ENCODE data around the gene CPTP. TPM values are rescaled to one million over a fixed set of nuclear protein-coding genes. Genes with fewer than 3 reads are reported as not detected.
A peak's percentile ranks its signal among the peaks of the same experiment; 100 is the strongest.

Gene CPTP
- total and polyA plus RNA-seq, 2 of the 13 experiments (the other 11 are each of a cell fraction or from before 2014, with no cell fraction given): 5.5 to 9.3 TPM

DNA sequence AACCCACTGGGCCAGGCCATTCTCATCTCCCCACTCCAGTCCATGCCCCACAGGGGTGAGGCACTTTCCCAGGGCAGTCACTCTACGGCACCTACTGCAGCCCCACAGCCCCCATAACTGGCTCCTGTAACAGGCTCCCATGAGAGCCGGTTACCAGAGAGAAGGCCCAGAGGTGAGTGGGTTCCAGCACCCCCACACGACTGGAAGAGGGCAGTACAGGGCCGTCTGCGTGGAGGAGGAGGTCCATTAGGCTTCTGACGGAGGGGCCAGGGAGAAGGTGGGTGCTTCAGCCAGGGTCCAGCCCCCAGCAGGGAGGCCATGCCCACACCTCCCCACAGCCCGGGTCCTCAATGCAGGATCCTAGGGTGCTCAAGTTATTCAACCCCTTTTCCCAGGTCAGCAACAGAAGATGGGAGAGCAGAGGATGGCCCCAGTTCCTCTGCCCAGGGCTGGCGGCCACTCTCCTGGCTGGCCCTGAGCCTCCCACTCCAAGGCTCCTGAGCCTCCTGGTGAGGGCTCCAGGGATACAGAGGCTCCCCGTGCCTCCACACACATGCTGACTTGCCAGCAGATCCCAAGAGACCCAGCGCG lies 18.4 kb upstream of the CPTP start (continued):
- TF ChIP-seq, protein P1, sequence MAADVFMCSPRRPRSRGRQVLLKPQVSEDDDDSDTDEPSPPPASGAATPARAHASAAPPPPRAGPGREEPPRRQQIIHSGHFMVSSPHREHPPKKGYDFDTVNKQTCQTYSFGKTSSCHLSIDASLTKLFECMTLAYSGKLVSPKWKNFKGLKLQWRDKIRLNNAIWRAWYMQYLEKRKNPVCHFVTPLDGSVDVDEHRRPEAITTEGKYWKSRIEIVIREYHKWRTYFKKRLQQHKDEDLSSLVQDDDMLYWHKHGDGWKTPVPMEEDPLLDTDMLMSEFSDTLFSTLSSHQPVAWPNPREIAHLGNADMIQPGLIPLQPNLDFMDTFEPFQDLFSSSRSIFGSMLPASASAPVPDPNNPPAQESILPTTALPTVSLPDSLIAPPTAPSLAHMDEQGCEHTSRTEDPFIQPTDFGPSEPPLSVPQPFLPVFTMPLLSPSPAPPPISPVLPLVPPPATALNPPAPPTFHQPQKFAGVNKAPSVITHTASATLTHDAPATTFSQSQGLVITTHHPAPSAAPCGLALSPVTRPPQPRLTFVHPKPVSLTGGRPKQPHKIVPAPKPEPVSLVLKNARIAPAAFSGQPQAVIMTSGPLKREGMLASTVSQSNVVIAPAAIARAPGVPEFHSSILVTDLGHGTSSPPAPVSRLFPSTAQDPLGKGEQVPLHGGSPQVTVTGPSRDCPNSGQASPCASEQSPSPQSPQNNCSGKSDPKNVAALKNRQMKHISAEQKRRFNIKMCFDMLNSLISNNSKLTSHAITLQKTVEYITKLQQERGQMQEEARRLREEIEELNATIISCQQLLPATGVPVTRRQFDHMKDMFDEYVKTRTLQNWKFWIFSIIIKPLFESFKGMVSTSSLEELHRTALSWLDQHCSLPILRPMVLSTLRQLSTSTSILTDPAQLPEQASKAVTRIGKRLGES (CRISPR knock-in tag; IDR thresholded peaks at IDR 0.05; ENCODE audit: borderline replicate concordance): no peak
- TF ChIP-seq, protein P2, sequence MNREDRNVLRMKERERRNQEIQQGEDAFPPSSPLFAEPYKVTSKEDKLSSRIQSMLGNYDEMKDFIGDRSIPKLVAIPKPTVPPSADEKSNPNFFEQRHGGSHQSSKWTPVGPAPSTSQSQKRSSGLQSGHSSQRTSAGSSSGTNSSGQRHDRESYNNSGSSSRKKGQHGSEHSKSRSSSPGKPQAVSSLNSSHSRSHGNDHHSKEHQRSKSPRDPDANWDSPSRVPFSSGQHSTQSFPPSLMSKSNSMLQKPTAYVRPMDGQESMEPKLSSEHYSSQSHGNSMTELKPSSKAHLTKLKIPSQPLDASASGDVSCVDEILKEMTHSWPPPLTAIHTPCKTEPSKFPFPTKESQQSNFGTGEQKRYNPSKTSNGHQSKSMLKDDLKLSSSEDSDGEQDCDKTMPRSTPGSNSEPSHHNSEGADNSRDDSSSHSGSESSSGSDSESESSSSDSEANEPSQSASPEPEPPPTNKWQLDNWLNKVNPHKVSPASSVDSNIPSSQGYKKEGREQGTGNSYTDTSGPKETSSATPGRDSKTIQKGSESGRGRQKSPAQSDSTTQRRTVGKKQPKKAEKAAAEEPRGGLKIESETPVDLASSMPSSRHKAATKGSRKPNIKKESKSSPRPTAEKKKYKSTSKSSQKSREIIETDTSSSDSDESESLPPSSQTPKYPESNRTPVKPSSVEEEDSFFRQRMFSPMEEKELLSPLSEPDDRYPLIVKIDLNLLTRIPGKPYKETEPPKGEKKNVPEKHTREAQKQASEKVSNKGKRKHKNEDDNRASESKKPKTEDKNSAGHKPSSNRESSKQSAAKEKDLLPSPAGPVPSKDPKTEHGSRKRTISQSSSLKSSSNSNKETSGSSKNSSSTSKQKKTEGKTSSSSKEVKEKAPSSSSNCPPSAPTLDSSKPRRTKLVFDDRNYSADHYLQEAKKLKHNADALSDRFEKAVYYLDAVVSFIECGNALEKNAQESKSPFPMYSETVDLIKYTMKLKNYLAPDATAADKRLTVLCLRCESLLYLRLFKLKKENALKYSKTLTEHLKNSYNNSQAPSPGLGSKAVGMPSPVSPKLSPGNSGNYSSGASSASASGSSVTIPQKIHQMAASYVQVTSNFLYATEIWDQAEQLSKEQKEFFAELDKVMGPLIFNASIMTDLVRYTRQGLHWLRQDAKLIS (CRISPR knock-in tag; IDR thresholded peaks at IDR 0.05): peak; percentile 46; the same call in 1 of the 2 replicates
- TF ChIP-seq LCORL (IDR thresholded peaks at IDR 0.05) (no peak), LCORL (CRISPR knock-in tag; IDR thresholded peaks at IDR 0.05) (no peak), SIN3A (IDR thresholded peaks at IDR 0.05; ENCODE audit: borderline replicate concordance, low read depth, low read length) (no peak), ZNF20 (CRISPR knock-in tag; IDR thresholded peaks at IDR 0.05) (no peak), KMT2A (CRISPR knock-in tag; IDR thresholded peaks at IDR 0.05) (peak; percentile 54; the same call in 1 of the 2 replicates), ZNF234 (CRISPR knock-in tag; conservative IDR thresholded peaks at IDR 0.05) (no peak), ZNF274 (CRISPR knock-in tag; IDR thresholded peaks at IDR 0.05) (0 out of 2 replicates have a peak, but pooled peaks have one; percentile 14), ZNF550 (CRISPR knock-in tag; IDR thresholded peaks at IDR 0.05; ENCODE audit: borderline replicate concordance) (no peak), ZNF235 (CRISPR knock-in tag; IDR thresholded peaks at IDR 0.05; ENCODE audit: borderline replicate concordance) (no peak), MTA1 (CRISPR knock-in tag; IDR thresholded peaks at IDR 0.05; ENCODE audit: borderline replicate concordance) (0 out of 2 replicates have a peak, but pooled peaks have one; percentile 1), SNAI1 (CRISPR knock-in tag; IDR thresholded peaks at IDR 0.05; ENCODE audit: borderline replicate concordance) (no peak), KAT8 (CRISPR knock-in tag; IDR thresholded peaks at IDR 0.05) (no peak; the same call in 1 of the 2 replicates)
- TF ChIP-seq, protein P3, sequence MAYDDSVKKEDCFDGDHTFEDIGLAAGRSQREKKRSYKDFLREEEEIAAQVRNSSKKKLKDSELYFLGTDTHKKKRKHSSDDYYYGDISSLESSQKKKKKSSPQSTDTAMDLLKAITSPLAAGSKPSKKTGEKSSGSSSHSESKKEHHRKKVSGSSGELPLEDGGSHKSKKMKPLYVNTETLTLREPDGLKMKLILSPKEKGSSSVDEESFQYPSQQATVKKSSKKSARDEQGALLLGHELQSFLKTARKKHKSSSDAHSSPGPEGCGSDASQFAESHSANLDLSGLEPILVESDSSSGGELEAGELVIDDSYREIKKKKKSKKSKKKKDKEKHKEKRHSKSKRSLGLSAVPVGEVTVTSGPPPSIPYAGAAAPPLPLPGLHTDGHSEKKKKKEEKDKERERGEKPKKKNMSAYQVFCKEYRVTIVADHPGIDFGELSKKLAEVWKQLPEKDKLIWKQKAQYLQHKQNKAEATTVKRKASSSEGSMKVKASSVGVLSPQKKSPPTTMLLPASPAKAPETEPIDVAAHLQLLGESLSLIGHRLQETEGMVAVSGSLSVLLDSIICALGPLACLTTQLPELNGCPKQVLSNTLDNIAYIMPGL (CRISPR knock-in tag; IDR thresholded peaks at IDR 0.05; ENCODE audit: borderline replicate concordance in 1 of 2, low read depth in 1 of 2): 0 out of 4 replicates have a peak, but pooled peaks have one; percentile 2 to 5
- TF ChIP-seq, protein P4, sequence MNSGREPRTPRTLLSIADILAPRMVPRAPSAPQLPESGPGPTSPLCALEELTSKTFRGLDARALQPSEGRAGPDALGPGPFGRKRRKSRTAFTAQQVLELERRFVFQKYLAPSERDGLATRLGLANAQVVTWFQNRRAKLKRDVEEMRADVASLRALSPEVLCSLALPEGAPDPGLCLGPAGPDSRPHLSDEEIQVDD (CRISPR knock-in tag; IDR thresholded peaks at IDR 0.05; ENCODE audit: borderline replicate concordance): no peak
- TF ChIP-seq, protein P5, sequence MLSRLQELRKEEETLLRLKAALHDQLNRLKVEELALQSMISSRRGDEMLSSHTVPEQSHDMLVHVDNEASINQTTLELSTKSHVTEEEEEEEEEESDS (CRISPR knock-in tag; IDR thresholded peaks at IDR 0.05; ENCODE audit: borderline replicate concordance): no peak
- TF ChIP-seq, protein P6, sequence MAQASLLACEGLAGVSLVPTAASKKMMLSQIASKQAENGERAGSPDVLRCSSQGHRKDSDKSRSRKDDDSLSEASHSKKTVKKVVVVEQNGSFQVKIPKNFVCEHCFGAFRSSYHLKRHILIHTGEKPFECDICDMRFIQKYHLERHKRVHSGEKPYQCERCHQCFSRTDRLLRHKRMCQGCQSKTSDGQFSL (CRISPR knock-in tag; IDR thresholded peaks at IDR 0.05): peak; percentile 63; the same call in 1 of the 2 replicates
